Measurements from ENCODE around the gene PKP1.

- TF ChIP-seq POLR2A (IDR thresholded peaks at IDR 0.05) (no peak), CTCF (IDR thresholded peaks at IDR 0.05) (no peak)
These were observed 81.5 kb downstream of the PKP1 start for GRCh38 chr1:201364808-201365105.
